HFF-Myc (cell line): ENCODE results near the gene NPHP4.

Experiments
- DNase-seq: peaks from one replicate; pipeline ENCODE4 v3.0.0-alpha.2; 2011; ENCODE audit warnings: low read depth; ENCODE audit errors: extremely low read depth
- H3K4me3 ChIP-seq: replicated peaks from 2 replicates; pipeline ENCODE4 v1.5.1; 2011; ENCODE audit warnings: low read depth, mild to moderate bottlenecking, control low read depth, low read length
- CTCF ChIP-seq: IDR thresholded peaks from 2 replicates; pipeline ENCODE4 v1.5.1; 2012; ENCODE audit warnings: mild to moderate bottlenecking, low read depth, low read length, control low read depth; ENCODE audit errors: missing control alignments

The NPHP4 gene

GRCh38 chr1:5907966-5908365, 84.3 kb downstream of the NPHP4 start:
- H3K4me3 ChIP-seq: no peak overlapping the region
- no peak for TF ChIP-seq CTCF
- no peak for DNase-seq

GRCh38 chr1:5907386-5907785, 84.8 kb downstream of the NPHP4 start:
- H3K4me3 ChIP-seq: no peak overlapping the region
- TF ChIP-seq CTCF: no peak
- no peak for DNase-seq

GRCh38 chr1:5906966-5907365, 85.3 kb downstream of the NPHP4 start:
- no peak for TF ChIP-seq CTCF
- DNase-seq: no peak
- H3K4me3 ChIP-seq: no peak overlapping the region

GRCh38 chr1:5906116-5906515, 86.1 kb downstream of the NPHP4 start:
- no peak overlapping the region for H3K4me3 ChIP-seq
- no peak for DNase-seq
- TF ChIP-seq CTCF: no peak

- no peak for DNase-seq
- H3K4me3 ChIP-seq: no peak overlapping the region
- TF ChIP-seq CTCF: no peak
Observed at GRCh38 chr1:5905436-5905835, 86.8 kb downstream of the NPHP4 start.

- no peak for TF ChIP-seq CTCF
- DNase-seq: no peak
- H3K4me3 ChIP-seq: no peak overlapping the region
Observed at GRCh38 chr1:5904551-5904950, 87.7 kb downstream of the NPHP4 start.

GRCh38 chr1:5903680-5904079, 88.5 kb downstream of the NPHP4 start:
- no peak for DNase-seq
- no peak for TF ChIP-seq CTCF
- no peak overlapping the region for H3K4me3 ChIP-seq
